Measurements from ENCODE around the gene ABTB2. TPM values are rescaled to one million over a fixed set of nuclear protein-coding genes. Genes with fewer than 3 reads are reported as not detected.

The ABTB2 gene
- total RNA-seq, 6 experiments from 2014 or later, result 6.0 to 14.9 (median 10.0) TPM

DNA sequence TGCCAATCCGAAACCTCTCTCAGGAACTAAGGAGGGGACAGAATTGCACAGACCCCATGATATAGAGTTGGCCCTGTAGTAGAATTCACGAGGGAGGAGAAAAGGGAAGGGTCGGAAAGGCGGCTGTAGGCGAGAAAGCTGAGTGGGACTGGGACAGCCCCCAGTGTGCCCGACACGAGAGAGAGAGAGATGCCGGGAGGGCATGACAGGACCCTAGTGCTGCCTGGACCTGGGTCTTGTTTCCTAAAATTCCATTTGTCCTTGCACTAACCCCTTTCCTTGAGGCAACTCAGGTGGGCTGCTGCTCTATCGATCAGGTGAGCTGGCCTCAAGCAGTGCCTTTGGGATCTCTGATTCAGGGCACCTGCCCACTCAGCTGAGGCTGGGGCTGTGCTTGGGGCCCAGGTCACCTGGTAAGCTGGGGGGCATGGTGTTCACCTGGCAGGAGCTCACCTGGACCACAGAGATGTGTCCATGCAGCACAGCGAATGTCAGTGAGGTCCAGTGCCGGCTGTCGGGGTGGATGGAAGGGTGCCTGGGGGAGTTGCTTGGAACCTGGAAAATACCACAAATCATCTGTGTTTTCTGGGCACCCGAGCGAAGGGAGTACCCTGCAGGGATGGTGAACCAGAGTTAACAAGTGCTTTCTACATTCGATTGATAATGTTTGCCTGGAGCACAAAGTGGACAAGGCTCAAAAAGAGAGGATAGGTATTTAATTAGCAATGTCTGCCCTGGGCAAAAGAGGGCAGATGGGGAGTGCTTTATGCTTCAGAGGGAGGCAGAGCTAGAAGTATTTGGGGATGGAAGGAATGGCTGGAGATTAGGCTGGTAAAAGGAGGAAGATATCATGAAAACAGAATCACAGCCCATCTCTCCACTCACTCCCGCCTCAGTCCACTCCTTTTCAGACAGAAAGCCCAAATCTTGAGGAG is 190.7 kb downstream of the ABTB2 start:
- WGBS (ENCODE audit: insufficient coverage, low coverage, low lambda C conversion rate, missing lambda C conversion rate), result 92% methylated on average over 7 of the region's 16 CpGs
- peaks cover 0 to 31% (median 10%) of the 10 kb centered on the region in 4 donors for H3K36me3 ChIP-seq

DNA sequence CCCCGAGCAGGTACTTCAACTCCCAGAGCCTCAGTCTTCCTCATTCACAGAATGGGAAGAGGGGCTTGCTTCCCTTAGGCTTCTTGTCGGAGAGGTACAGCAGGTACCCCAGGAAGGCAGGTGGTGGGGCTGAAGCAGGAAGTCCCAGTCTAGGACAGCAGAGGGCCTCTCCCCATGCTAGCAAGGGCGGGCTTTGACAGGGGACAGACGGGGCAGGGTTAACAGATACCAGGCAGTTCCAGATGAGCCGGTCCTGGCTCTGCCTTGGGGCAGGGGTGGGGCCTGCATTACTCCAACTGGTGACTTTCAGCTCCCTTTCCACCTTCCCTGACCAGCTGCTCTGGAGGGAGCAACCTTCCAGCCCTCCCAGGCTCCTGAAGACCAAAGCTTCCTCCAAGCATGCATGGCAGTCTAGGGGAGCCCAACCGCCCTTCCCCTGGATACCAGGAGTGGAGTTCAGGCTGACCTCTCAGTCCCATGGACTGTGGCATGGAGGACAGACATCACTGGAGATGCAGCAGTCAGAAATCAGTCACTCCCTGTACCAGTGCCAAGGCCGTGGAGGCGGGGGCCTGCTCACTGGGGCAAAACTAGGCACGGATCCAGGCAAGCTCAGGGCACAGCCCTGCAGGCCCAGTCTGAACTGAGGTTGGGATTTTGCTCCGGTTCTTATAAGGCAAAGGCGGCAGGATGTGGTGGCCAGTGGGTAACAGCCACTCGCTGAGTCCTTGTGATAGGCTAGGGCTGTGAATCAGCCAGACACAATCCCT is 191.8 kb downstream of the ABTB2 start:
- no peak for DNase-seq
- H3K27ac ChIP-seq, result no peak overlapping the region
- no peak overlapping the region for H3K4me3 ChIP-seq
- H3K4me1 ChIP-seq, result no peaks in the 10 kb centered on the region
- intact Hi-C loops (cut with DNase I), result no loop called here
- H3K9me3 ChIP-seq, result no peaks in the 10 kb centered on the region
- 61% methylated on average over 4 of the region's 12 CpGs for WGBS (ENCODE audit: insufficient coverage, low coverage, low lambda C conversion rate, missing lambda C conversion rate)
- H3K36me3 ChIP-seq, result peaks cover 0 to 39% (median 10%) of the 10 kb centered on the region in 4 donors
- no peaks in the 10 kb centered on the region for H3K27me3 ChIP-seq
- no peak for ATAC-seq
- TF ChIP-seq, protein P1, sequence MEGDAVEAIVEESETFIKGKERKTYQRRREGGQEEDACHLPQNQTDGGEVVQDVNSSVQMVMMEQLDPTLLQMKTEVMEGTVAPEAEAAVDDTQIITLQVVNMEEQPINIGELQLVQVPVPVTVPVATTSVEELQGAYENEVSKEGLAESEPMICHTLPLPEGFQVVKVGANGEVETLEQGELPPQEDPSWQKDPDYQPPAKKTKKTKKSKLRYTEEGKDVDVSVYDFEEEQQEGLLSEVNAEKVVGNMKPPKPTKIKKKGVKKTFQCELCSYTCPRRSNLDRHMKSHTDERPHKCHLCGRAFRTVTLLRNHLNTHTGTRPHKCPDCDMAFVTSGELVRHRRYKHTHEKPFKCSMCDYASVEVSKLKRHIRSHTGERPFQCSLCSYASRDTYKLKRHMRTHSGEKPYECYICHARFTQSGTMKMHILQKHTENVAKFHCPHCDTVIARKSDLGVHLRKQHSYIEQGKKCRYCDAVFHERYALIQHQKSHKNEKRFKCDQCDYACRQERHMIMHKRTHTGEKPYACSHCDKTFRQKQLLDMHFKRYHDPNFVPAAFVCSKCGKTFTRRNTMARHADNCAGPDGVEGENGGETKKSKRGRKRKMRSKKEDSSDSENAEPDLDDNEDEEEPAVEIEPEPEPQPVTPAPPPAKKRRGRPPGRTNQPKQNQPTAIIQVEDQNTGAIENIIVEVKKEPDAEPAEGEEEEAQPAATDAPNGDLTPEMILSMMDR (IDR thresholded peaks at IDR 0.05), result no peak
- TF ChIP-seq POLR2A (IDR thresholded peaks at IDR 0.05), result no peak

More for the DNA sequence above, 190.7 kb downstream of the ABTB2 start:
- Histone ChIP-seq H3K27ac (no peak overlapping the region), H3K4me1 (no peaks in the 10 kb centered on the region), H3K4me3 (no peak overlapping the region), H3K9me3 (no peaks in the 10 kb centered on the region), H3K27me3 (no peaks in the 10 kb centered on the region)
- TF ChIP-seq, protein P1 (IDR thresholded peaks at IDR 0.05), result no peak
- TF ChIP-seq POLR2A (IDR thresholded peaks at IDR 0.05), result no peak
- no peak for ATAC-seq
- DNase-seq, result no peak
- intact Hi-C loops (cut with DNase I), result no loop called here

DNA sequence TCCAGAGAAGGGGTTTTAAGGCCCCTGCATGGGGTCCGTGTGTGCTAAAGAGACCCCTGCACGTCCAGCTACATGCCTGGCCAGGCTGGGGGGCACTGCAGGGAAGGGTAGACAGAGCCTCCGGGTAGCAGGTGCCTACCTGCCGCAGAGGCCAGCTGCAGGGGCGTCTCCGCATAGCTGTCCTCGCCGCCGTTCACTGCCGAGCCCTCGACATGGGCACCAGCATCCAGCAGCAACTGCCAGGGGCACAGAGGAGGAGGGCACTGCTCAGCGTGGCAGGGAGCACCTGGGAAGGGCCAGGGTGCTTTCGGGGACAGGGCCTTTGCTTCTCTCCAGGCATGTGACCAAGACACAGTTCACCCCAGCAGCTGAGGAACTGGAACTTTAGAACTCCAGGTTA is 192.7 kb downstream of the ABTB2 start:
- Histone ChIP-seq H3K27me3 (no peaks in the 10 kb centered on the region), H3K9me3 (no peaks in the 10 kb centered on the region), H3K4me1 (no peaks in the 10 kb centered on the region), H3K4me3 (no peak overlapping the region), H3K36me3 (peaks cover 0 to 34% (median 7%) of the 10 kb centered on the region in 4 donors), H3K27ac (no peak overlapping the region)
- no peak for ATAC-seq
- no peak for DNase-seq
- TF ChIP-seq POLR2A (IDR thresholded peaks at IDR 0.05), result no peak
- intact Hi-C loops (cut with DNase I), result no loop called here
- no CpG with 5 or more reads among the region's 13 CpGs for WGBS (ENCODE audit: insufficient coverage, low coverage, low lambda C conversion rate, missing lambda C conversion rate)

DNA sequence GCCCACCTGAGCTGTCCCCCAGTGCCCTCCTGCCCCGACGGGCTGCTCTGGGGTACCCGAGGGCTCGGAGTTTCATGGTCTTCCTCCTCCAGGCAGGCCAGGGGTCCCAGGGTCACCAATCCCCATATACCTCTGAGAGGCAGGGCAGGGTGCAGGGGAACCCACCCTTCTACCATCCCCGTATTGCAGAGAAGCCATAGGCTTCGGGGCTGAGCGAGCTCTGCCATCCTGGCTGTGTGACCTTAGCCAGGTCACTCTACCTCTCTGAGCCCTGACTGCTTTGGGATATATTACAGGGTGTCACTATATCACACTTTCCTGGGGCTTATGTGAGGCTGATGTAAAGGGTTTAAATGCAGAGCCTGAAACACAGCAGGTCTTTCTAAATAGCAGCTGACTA is 195.0 kb downstream of the ABTB2 start:
- H3K36me3 ChIP-seq, result peaks cover 0 to 38% (median 5%) of the 10 kb centered on the region in 4 donors
- intact Hi-C loops (cut with DNase I), result no loop called here
- no peak overlapping the region for H3K4me3 ChIP-seq
- WGBS (ENCODE audit: insufficient coverage, low coverage, low lambda C conversion rate, missing lambda C conversion rate), result no CpG with 5 or more reads among the region's 7 CpGs
- H3K9me3 ChIP-seq, result no peaks in the 10 kb centered on the region
- no peak overlapping the region for H3K27ac ChIP-seq
- DNase-seq (no peak), ATAC-seq (no peak)
- no peaks in the 10 kb centered on the region for H3K4me1 ChIP-seq
- TF ChIP-seq, protein P1 (IDR thresholded peaks at IDR 0.05), result no peak
- no peak for TF ChIP-seq POLR2A (IDR thresholded peaks at IDR 0.05)
- no peaks in the 10 kb centered on the region for H3K27me3 ChIP-seq

DNA sequence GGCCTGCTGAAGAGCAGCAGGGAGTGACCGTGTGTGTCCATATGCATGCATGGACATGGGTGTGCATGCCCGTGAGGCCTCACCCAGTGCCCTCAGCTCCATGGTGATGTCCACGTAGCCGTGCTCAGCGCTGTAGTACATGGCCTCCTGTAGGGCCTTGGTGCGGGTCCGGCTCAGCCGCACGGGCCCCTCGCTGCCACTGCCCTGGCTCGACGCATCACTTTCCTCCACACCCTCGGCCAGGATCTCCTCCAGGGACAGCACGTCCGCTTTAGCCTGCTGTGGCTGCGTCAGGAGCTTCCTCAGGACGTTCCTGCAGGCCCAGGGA is 195.4 kb downstream of the ABTB2 start:
- no peak for DNase-seq

More for the DNA sequence above, 195.4 kb downstream of the ABTB2 start:
- peaks cover 0 to 2% (median under 1%) of the 10 kb centered on the region in 4 donors for H3K4me1 ChIP-seq
- H3K4me3 ChIP-seq, result no peak overlapping the region
- WGBS (ENCODE audit: insufficient coverage, low coverage, low lambda C conversion rate, missing lambda C conversion rate), result no CpG with 5 or more reads among the region's 17 CpGs
- H3K9me3 ChIP-seq, result no peaks in the 10 kb centered on the region
- H3K36me3 ChIP-seq, result peaks cover 0 to 38% (median 4%) of the 10 kb centered on the region in 4 donors
- TF ChIP-seq POLR2A (IDR thresholded peaks at IDR 0.05), result no peak
- TF ChIP-seq, protein P1 (IDR thresholded peaks at IDR 0.05), result no peak
- peak in 1 of 4 donors; percentile 2 for ATAC-seq
- H3K27me3 ChIP-seq, result no peaks in the 10 kb centered on the region
- H3K27ac ChIP-seq, result no peak overlapping the region
- intact Hi-C loops (cut with DNase I), result no loop called here

Data from right lobe of liver (tissue), 6 donors.